Karpas-422 (cell line): ENCODE data around the gene CTSW. TPM values are rescaled to one million over a fixed set of nuclear protein-coding genes. Genes with fewer than 3 reads are reported as not detected.
A peak's percentile ranks its signal among the peaks of the same experiment; 100 is the strongest.

Experiments used
- DNase-seq: peaks from one replicate; pipeline ENCODE4 v3.0.0-alpha.2; 2015
- H2AFZ ChIP-seq: fragments of 200-600 bp; sonication (generic); 2 replicates; pipeline ENCODE4 v1.6.1; 2014; ENCODE audit warnings: antibody characterized with exemption, low read length, mixed read lengths
- H3K27ac ChIP-seq: fragments of 200-600 bp; sonication (generic); 2 replicates; pipeline ENCODE4 v1.5.1; 2014; ENCODE audit warnings: mild to moderate bottlenecking, low read length, moderate library complexity
- H3K27me3 ChIP-seq: fragments of 200-600 bp; sonication (generic); 2 replicates; pipeline ENCODE4 v1.6.1; 2014; ENCODE audit warnings: low read length, mixed read lengths
- H3K36me3 ChIP-seq: fragments of 200-600 bp; sonication (generic); 2 replicates; pipeline ENCODE4 v1.6.1; 2014; ENCODE audit warnings: low read length, mixed read lengths; ENCODE audit not compliant: insufficient read depth
- H3K4me1 ChIP-seq: fragments of 200-600 bp; sonication (generic); 2 replicates; pipeline ENCODE4 v1.6.1; 2014; ENCODE audit warnings: mild to moderate bottlenecking, low read length, mixed read lengths
- H3K4me2 ChIP-seq: fragments of 200-600 bp; sonication (generic); 2 replicates; pipeline ENCODE4 v1.6.1; 2014; ENCODE audit warnings: low read length, low read depth, mild to moderate bottlenecking; ENCODE audit not compliant: poor library complexity, severe bottlenecking
- H3K4me3 ChIP-seq: fragments of 200-600 bp; sonication (generic); 2 replicates; pipeline ENCODE4 v1.5.1; 2014; ENCODE audit warnings: mild to moderate bottlenecking, antibody characterized with exemption, low read length, mixed read lengths
- H3K79me2 ChIP-seq: fragments of 200-600 bp; sonication (generic); 2 replicates; pipeline ENCODE4 v1.6.1; 2014; ENCODE audit warnings: mild to moderate bottlenecking, low read length, mixed read lengths
- H3K9ac ChIP-seq: fragments of 200-600 bp; sonication (generic); 2 replicates; pipeline ENCODE4 v1.6.0; 2014; ENCODE audit warnings: low read length
- H3K9me2 ChIP-seq: fragments of 200-600 bp; sonication (generic), shearing (Covaris generic); replicated peaks from 2 replicates; pipeline ENCODE4 v1.6.0; 2014; ENCODE audit warnings: mild to moderate bottlenecking, low read length, moderate library complexity; ENCODE audit not compliant: insufficient read depth
- H3K9me3 ChIP-seq: fragments of 300-700, 200-600 bp; sonication (generic); 2 replicates; pipeline ENCODE4 v1.6.1; 2014; ENCODE audit warnings: low read length, mixed read lengths
- H4K20me1 ChIP-seq: fragments of 200-600 bp; sonication (generic); 2 replicates; pipeline ENCODE4 v1.6.1; 2014; ENCODE audit warnings: mild to moderate bottlenecking, antibody characterized with exemption, low read length, low read depth; ENCODE audit not compliant: insufficient read depth
- total RNA-seq: library from RNA; depleted of rRNA; stranded (reverse); fragments of >200 nt; shearing (Covaris generic); gene quantifications from 2 replicates; pipeline ENCODE4 v1.2.3, GENCODE V29; 2014; ENCODE audit warnings: low replicate concordance

Gene CTSW
- total RNA-seq, 1 experiment from 2014 or later = not detected

- Histone ChIP-seq H3K9ac (no peak overlapping the region), H3K36me3 (peaks cover 45% of the 10 kb centered on the region), H3K4me1 (peaks cover 10% of the 10 kb centered on the region), H3K27ac (no peak overlapping the region), H3K4me3 (no peak overlapping the region), H3K9me3 (no peaks in the 10 kb centered on the region), H4K20me1 (peaks cover 44% of the 10 kb centered on the region), H3K27me3 (no peaks in the 10 kb centered on the region), H3K4me2 (no peak overlapping the region), H2AFZ (no peak overlapping the region), H3K79me2 (peaks cover 22% of the 10 kb centered on the region), H3K9me2 (no peaks in the 10 kb centered on the region)
- DNase-seq = peak; percentile 48
Observed at GRCh38 chr11:65853246-65853979, 26.2 kb upstream of the CTSW start.

GRCh38 chr11:65854161-65854592 lies 25.5 kb upstream of the CTSW start:
- DNase-seq = peak; percentile 43
- Histone ChIP-seq H3K4me3 (no peak overlapping the region), H2AFZ (no peak overlapping the region), H3K79me2 (peaks cover 22% of the 10 kb centered on the region), H4K20me1 (peaks cover 44% of the 10 kb centered on the region), H3K4me1 (peaks cover 17% of the 10 kb centered on the region), H3K36me3 (peaks cover 45% of the 10 kb centered on the region), H3K4me2 (no peak overlapping the region), H3K27ac (no peak overlapping the region), H3K9ac (no peak overlapping the region), H3K9me3 (no peaks in the 10 kb centered on the region), H3K27me3 (no peaks in the 10 kb centered on the region), H3K9me2 (no peaks in the 10 kb centered on the region)

GRCh38 chr11:65854852-65855837 lies 24.5 kb upstream of the CTSW start:
- no peak overlapping the region for H3K4me3 ChIP-seq
- H2AFZ ChIP-seq = no peak overlapping the region
- H3K4me1 ChIP-seq = peaks cover 24% of the 10 kb centered on the region
- H3K36me3 ChIP-seq = peaks cover 45% of the 10 kb centered on the region
- no peak overlapping the region for H3K27ac ChIP-seq
- no peaks in the 10 kb centered on the region for H3K9me3 ChIP-seq
- peaks cover 22% of the 10 kb centered on the region for H3K79me2 ChIP-seq
- no peaks in the 10 kb centered on the region for H3K9me2 ChIP-seq
- no peak overlapping the region for H3K9ac ChIP-seq
- no peaks in the 10 kb centered on the region for H3K27me3 ChIP-seq
- peak; percentile 40 for DNase-seq
- peaks cover 44% of the 10 kb centered on the region for H4K20me1 ChIP-seq
- no peak overlapping the region for H3K4me2 ChIP-seq

GRCh38 chr11:65855927-65856363 lies 23.7 kb upstream of the CTSW start:
- peak overlapping the region; percentile 91 for H3K4me2 ChIP-seq
- no peak overlapping the region for H3K27ac ChIP-seq
- peaks cover 45% of the 10 kb centered on the region for H3K36me3 ChIP-seq
- no peak overlapping the region for H2AFZ ChIP-seq
- no peaks in the 10 kb centered on the region for H3K9me2 ChIP-seq
- H3K9me3 ChIP-seq = no peaks in the 10 kb centered on the region
- H3K27me3 ChIP-seq = no peaks in the 10 kb centered on the region
- H3K9ac ChIP-seq = peak overlapping the region; percentile 99; the same call in 1 of the 2 replicates
- peak; percentile 35 for DNase-seq
- peak overlapping the region; percentile 95 for H3K4me3 ChIP-seq
- H4K20me1 ChIP-seq = peaks cover 44% of the 10 kb centered on the region
- peaks cover 25% of the 10 kb centered on the region for H3K79me2 ChIP-seq
- H3K4me1 ChIP-seq = peaks cover 24% of the 10 kb centered on the region

- Histone ChIP-seq H4K20me1 (peaks cover 38% of the 10 kb centered on the region), H3K79me2 (peaks cover 34% of the 10 kb centered on the region), H3K9me3 (no peaks in the 10 kb centered on the region), H3K9me2 (no peaks in the 10 kb centered on the region), H3K9ac (peak overlapping the region; percentile 99), H3K27me3 (no peaks in the 10 kb centered on the region), H3K36me3 (peaks cover 48% of the 10 kb centered on the region), H3K4me3 (peak overlapping the region; percentile 95), H2AFZ (no peak overlapping the region), H3K4me1 (peaks cover 31% of the 10 kb centered on the region), H3K4me2 (peak overlapping the region; percentile 91), H3K27ac (peak overlapping the region; percentile 88)
- DNase-seq = peak; percentile 91
Observed at GRCh38 chr11:65856689-65857499, 22.7 kb upstream of the CTSW start.

GRCh38 chr11:65857500-65857852 lies 22.2 kb upstream of the CTSW start:
- H2AFZ ChIP-seq = no peak overlapping the region
- H3K27ac ChIP-seq = peak overlapping the region; percentile 88
- H4K20me1 ChIP-seq = peaks cover 38% of the 10 kb centered on the region
- peaks cover 40% of the 10 kb centered on the region for H3K79me2 ChIP-seq
- H3K4me2 ChIP-seq = peak overlapping the region; percentile 91
- H3K9me2 ChIP-seq = no peaks in the 10 kb centered on the region
- peak overlapping the region; percentile 95 for H3K4me3 ChIP-seq
- DNase-seq = peak; percentile 83
- H3K27me3 ChIP-seq = no peaks in the 10 kb centered on the region
- H3K4me1 ChIP-seq = peaks cover 34% of the 10 kb centered on the region
- H3K9ac ChIP-seq = peak overlapping the region; percentile 99
- H3K36me3 ChIP-seq = peaks cover 54% of the 10 kb centered on the region
- H3K9me3 ChIP-seq = no peaks in the 10 kb centered on the region

- Histone ChIP-seq H4K20me1 (peaks cover 38% of the 10 kb centered on the region), H3K4me1 (peaks cover 34% of the 10 kb centered on the region), H3K9ac (peak within 1 kb of the TSS; percentile 99), H3K4me2 (peak within 1 kb of the TSS; percentile 91), H3K36me3 (peaks cover 52% of the 10 kb centered on the region), H2AFZ (no peak within 1 kb of the TSS), H3K27ac (peak within 1 kb of the TSS; percentile 92), H3K9me2 (no peaks in the 10 kb centered on the region), H3K79me2 (peaks cover 40% of the 10 kb centered on the region), H3K4me3 (peak within 1 kb of the TSS; percentile 95), H3K9me3 (no peaks in the 10 kb centered on the region), H3K27me3 (no peaks in the 10 kb centered on the region)
- DNase-seq = peak; percentile 99
Observed at GRCh38 chr11:65857853-65858680, 21.6 kb upstream of the CTSW start, which contains the start of gene CFL1. Gene CFL1, minus strand, starts transcription at chr11:65858180. Its CDS starts 81 bp downstream, at chr11:65858099.
